T-helper 2 cell treated with Interferon-gamma antibody and Interleukin-4, amounts not matched to agents 100 ng/mL and 5 ng/mL, for 36 hours (primary cell): ENCODE measurements around the gene SLC25A42. TPM values are rescaled to one million over a fixed set of nuclear protein-coding genes. Genes with fewer than 3 reads are reported as not detected.
"Not testable (repeated sequence)": the region's sequence is repeated elsewhere in the genome, so short reads cannot be mapped to it uniquely, and the experiment has no call there.

Experiments used
- intact Hi-C: fragments of 100-400 bp; cut with micrococcal nuclease; formaldehyde crosslinking; loops from one replicate; pipeline ENCODE4 v1.15.1; 2023
- total RNA-seq: library from RNA; stranded (reverse); gene quantifications from 2 replicates; pipeline ENCODE4 v1.2.3, GENCODE V29; 2022

Gene SLC25A42
- 17.4 and 18.6 TPM in 2 replicates for total RNA-seq

GRCh38 chr19:19063183-19064097 lies at the start of gene SLC25A42:
TSS of gene SLC25A42 (plus strand) at chr19:19063994. CDS start at chr19:19096125, 32,131 bp downstream.
- intact Hi-C loops = loop anchor here (1.0 to 2.0 kb wide), 3 partner anchors 31 to 75 kb away; partner anchors contain the start of gene TMEM161A

DNA sequence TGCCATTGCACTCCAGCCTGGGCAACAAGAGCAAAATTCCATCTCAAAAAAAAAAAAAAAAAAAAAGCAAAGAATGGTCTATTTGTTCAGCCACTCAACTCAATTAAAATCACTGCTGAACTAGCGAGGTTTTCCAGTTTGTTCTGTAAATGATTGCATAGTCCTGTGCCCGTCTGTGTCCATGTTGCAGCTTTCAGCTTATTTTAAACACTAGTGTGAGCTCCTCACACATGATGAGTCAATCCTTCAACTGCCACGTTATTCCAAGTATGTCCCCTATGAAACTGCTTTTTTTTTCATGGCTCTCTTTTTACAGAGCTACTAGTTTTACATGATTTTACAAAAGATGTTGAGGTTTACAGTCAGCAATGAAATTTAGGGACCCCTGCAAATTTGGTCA lies 42.7 kb upstream of the SLC25A42 start:
- intact Hi-C loops = no loop called here

GRCh38 chr19:19022380-19022961 lies 41.3 kb upstream of the SLC25A42 start:
- intact Hi-C loops = no loop called here

DNA sequence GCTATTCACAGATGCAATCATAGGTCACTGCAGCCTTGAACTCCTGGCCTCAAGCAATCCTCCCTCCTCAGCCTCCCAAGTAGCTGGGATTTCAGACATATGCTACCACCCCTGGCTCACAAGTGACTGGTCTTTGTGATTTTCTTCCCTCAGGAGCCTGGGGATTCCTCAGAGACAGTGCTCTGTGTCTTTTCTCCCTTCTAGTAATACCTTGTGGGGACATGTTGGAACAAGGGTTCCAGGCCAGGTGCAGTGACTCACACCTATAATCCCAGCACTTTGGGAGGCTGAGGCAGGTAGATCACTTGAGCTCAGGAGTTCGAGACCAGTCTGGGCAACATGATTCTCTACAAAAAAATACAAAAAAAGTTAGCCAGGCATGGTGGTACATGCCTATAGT lies 40.4 kb upstream of the SLC25A42 start:
- intact Hi-C loops = not testable (repeated sequence)

GRCh38 chr19:19025861-19026260 lies 37.9 kb upstream of the SLC25A42 start:
- intact Hi-C loops = no loop called here

DNA sequence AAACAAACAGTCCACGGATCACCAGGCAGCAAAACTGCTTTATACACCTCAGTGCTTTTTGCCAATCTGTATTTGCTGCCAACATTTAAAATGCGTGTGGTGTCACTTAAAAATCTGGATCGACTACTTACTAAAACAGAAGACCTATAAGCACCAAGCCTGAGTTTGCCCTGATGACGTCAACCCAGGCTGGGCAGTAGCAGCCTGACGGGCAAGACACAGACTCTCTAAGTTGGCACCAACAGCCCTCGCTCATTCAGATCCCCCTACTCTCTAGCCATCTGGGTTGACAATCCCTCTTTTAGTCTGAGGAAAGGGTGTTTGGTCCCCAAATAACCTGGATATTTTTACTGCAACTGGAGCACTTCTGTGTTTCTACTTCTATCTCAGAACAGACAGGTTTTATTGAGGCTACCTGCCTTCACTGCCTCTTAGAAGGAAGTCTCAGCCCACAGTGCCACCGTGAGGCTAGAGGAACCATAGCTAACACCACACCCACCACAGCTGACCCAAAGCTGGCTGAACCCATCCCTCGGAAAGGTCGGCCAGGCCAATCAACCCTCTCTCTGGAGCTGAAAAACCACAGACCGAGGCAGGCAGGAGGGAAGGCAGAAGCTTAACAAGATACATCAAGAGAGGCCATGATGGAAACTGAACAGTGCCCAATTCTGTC lies 37.4 kb upstream of the SLC25A42 start:
- intact Hi-C loops = no loop called here

DNA sequence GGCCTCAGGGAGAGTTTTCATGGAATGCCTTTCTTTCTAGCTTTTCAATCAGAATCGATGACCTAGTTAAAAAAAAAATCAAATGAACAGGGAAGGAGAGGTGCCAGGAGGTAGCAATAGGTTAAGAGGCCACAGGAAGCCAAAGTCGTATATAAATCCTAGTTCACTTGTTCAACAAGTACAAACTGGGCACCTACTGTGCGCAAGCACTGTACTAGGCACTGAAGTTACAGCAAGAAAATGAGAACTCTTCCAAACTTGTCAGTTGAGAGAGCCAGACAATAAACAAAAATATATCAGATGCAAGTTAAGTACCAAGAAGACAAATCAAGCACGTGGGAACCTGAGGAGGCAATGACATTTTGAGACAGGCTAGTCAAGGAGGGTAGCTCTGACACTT lies 36.6 kb upstream of the SLC25A42 start:
- intact Hi-C loops = no loop called here

DNA sequence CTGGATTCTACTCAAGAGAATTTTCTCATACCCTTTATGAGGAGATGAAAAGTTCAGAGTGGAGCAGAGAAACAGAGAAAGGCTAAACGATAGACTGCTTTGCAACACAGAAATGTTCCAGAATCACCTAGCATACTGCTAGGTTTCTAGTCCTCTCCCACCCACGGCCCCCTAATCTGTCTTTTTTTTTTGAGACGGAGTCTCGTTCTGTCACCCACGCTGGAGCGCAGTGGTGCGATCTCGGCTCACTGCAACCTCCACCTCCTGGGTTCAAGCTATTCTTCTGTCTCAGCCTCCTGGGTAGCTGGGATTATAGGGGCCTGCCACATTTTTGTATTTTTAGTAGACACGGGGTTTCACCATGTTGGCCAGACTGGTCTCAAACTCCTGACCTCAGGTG lies 35.3 kb upstream of the SLC25A42 start:
- intact Hi-C loops = no loop called here

DNA sequence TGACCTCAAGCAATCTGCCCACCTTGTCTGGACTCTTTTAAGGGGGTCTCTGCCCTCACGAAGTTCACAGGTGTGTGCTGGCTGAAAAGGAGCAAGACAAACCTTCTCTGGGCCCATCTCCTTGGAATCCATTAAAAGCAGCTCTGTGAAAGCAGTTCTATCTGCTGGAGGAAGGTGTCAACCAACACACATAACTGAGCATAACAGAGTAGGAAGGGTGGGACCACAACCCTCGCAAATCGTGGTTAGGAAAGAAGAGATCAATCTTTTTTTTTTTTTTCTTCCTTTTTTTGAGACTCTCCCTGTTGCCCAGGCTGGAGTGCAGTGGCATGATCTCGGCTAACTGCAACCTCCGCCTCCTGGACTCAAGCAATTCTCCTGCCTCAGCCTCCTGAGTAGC lies 31.9 kb upstream of the SLC25A42 start:
- intact Hi-C loops = loop anchor here (1.0 to 10.0 kb wide), 5 partner anchors 31 to 510 kb away; partner anchors contain the start of genes COPE, DDX49, ELL and GATAD2A

DNA sequence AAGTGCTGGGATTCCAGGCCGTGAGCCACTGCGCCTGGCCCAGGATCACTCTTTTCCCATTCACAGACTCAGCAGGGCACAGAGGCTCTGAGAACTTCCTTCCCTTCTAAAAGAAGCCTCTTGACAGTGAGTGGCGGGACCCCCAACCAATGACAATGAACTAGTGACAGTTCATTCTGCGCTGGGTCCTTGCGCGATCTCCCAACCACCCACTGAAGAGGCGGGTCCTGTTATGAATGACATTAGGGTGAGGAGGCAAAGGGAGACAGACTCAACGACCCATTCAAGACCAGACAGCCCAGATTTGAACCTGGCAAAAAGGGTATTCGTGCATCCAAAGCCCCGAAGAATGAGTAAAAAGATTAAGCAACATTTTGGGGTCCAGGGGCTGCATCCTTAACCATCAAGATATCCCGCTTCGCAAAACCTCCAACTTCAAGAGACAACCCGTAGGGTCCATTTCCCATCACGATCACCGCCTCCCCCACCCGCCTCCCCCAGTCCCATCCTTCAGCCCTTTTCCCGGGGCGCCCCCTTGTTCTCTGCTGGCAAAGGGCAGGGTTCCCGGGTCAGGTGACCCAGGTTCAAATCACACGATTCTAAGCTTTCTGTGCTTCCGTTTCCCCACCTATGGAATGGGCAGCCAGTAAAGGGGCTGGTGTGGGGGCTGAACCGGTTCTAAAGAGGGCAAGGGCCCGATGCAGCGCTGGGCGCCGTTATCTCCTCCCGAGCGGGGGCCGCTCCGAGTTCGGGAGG lies 31.2 kb upstream of the SLC25A42 start:
- intact Hi-C loops = loop anchor here (1.0 to 10.0 kb wide), 6 partner anchors 31 to 510 kb away; partner anchors contain the start of genes BORCS8, COPE, DDX49 and ELL

- intact Hi-C loops = loop anchor here (1.0 to 10.0 kb wide), 3 partner anchors 159 to 511 kb away; partner anchors contain the start of genes BORCS8, ELL, GATAD2A and RFXANK
Measured at GRCh38 chr19:19033176-19033425, 30.7 kb upstream of the SLC25A42 start.

DNA sequence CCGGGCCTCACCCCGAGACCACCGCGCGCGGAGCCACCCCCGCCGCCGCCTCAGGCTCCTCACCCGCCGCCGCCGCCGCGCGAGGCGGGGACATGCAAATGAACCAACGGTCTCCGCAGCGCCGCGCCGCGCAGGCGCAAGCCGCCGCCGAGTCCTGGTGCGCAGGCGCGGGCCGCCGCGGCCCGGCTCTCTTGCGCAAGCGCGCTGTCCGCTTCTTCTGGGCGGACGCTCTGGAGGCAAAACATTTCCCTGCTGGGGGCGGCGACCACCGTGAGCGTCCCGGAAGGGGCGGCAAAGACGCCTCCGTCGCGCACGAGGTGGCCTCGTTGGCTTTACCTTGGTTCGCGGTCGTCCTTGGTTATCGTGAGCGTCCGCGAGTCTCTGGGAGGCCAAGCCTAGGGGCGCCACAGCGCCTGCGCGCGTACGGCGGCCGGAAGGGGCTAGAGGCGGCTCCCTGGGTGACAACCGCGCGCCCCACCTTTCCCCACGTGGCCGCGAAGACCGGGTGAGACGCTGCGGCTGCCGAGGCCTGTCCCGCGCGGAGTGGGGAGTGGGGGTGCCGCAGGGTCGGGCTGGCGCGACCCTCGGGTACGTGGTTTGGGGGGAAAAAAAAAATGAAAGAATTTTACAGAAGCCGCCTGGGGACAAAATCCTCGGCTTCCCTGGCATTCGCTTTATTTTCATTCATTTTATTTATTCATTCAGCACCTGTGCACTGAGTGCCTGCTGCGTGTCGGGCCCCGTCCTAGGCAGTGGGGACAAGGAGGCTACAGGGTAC lies 30.2 kb upstream of the SLC25A42 start, which contains the start of the genes ARMC6 and SUGP2:
TSS of gene ARMC6 (plus strand) at position 178 of the 778 bp plus-strand sequence. CDS start 607 bp downstream, outside the sequence.
TSS of gene SUGP2 (minus strand) at position 92 of the 778 bp plus-strand sequence. CDS start 2,446 bp downstream, outside the sequence.
- intact Hi-C loops = loop anchor here (1.0 to 10.0 kb wide), 3 partner anchors 159 to 511 kb away; partner anchors contain the start of genes BORCS8, ELL, GATAD2A and RFXANK

DNA sequence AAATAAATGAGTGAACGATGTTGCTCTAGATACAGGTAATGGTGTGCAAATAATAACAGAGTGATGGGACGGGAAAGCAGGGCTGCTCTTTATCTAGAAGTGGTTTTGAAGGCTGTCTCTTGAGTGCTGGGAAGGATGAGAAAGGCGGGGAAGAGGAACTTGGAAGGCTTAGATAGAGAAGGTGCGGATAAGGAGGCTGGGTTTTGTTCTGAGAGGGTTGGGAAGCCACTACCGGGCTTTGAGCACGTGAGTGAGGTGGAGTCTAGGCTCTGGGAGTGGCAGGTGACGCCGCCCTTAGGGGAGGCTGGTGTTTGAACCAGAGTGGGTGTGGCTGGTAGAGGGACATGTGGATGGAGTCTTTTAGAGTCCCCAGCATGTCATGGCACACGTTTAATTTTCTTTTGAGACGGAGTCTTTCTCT lies 29.6 kb upstream of the SLC25A42 start:
- intact Hi-C loops = loop anchor here (5.0 to 10.0 kb wide), 2 partner anchors 371 to 512 kb away; partner anchors contain the start of genes ELL and GATAD2A

DNA sequence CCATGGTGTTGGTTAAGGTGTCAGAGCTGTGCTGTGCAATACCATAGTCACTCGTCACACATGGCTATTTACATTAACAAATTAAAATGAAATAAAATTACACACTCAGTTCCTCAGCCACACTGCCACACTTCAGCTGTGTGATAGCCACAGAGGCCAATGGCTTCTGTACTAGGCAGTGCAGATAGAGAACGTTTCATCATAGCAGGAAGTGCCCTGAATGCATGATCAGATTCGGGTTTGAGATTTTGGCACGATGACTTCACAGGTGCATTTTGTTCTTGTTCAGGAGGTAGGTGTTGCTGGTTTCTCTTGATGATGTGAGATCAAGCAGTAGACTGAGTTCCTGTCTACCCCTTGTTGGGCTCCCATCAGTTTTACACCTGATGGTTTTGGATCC lies 23.9 kb upstream of the SLC25A42 start:
- intact Hi-C loops = loop anchor here (10.0 kb wide), 1 partner anchor 365 kb away; the partner anchor contains the start of gene GATAD2A

DNA sequence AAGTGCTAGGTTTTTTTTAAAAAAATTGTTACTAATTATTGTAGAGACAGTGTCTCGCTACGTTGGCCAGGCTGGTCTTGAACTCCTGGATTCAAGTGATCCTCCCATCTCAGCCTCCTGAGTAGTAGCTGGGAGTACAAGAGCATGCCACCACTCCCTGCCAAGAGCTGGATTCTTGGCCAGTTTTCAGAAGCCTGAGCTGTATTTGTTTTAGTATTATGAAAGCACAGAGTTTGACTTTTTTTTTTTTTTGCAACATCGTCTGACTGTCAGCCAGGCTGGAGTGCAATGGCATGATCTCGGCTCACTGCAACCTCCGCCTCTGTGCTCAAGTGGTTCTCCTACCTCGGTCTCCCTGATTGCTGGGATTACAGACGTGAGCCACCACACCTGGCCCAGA lies 23.4 kb upstream of the SLC25A42 start:
- intact Hi-C loops = no loop called here

DNA sequence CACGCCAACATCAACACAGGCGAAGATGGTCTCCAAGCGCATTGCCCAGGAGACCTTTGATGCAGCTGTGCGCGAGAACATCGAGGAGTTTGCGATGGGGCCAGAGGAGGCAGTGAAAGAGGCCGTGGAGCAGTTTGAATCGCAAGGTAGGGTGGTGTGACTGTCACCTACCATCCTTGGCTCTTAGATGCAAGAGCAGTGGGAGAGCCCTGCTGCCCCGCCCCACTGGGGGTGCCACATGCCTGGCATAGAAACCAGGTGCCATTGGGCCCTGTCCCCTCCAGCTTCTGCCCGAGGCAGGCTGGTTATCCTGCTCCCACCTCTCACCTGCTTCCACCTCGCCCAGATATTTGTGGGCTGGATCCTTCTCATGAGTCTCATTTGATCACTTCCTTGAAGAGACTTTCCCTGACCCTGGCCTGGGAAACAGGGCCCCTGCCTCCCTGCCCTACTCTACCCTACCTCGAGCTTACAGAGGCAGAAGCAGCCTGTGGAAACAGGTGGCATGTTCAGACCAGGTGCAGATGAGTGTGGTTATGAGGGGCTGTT lies 21.0 kb upstream of the SLC25A42 start:
- intact Hi-C loops = no loop called here

- intact Hi-C loops = no loop called here
Measured at GRCh38 chr19:19043481-19043880, 20.3 kb upstream of the SLC25A42 start.

GRCh38 chr19:19043881-19044280 lies 19.9 kb upstream of the SLC25A42 start:
- intact Hi-C loops = no loop called here

DNA sequence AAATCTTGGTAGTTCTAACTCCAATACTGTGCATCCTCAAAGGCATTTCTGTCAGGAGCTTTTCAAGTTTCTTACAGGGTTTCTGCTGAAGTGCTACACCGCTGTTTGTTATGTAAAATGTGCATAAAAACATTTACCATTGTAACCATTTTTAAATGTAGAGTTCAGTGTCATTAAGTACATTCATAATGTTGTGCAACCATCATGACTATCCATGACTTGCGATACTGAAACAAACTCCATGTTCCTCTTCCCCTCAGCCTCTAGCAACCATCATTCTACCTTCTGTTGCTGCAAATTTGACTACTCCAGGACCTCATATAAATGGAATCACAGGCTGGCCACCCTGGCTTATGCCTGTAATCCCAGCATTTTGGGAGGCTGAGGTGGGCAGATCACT lies 14.4 kb upstream of the SLC25A42 start:
- intact Hi-C loops = no loop called here
